ENCODE results near the gene MGMT. TPM values are rescaled to one million over a fixed set of nuclear protein-coding genes. Genes with fewer than 3 reads are reported as not detected.

MGMT gene
- total and polyA plus RNA-seq, 4 donors, result 9.9 to 39.6 (median 23.2) TPM

DNA sequence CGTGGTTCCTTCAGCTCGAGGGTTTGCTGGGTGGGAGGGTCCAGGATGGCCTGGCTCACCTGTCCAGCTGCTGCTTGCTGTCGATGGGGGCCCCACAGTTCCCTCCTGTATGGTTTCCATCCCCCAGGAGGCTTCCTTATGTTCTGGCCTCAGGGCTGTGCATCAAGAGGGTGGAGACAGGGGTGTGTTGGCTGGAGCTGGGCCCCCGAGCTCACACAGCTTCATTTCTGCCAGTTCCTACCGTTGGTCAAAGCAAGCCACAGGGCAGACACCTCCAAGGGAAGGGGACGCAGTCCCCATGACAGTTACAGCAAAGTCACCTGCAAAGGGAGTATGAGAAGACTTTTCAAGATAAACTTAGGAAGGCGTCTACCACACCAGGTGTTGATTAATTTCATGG is 340.2 kb downstream of the MGMT start:
- peaks cover 0 to 2% (median 0%) of the 10 kb centered on the region in 3 donors for H3K27me3 ChIP-seq (ENCODE audit: control insufficient read depth in 3 of 3, insufficient read depth in 3 of 3, low read length in 2 of 3)
- TF ChIP-seq, protein P1, sequence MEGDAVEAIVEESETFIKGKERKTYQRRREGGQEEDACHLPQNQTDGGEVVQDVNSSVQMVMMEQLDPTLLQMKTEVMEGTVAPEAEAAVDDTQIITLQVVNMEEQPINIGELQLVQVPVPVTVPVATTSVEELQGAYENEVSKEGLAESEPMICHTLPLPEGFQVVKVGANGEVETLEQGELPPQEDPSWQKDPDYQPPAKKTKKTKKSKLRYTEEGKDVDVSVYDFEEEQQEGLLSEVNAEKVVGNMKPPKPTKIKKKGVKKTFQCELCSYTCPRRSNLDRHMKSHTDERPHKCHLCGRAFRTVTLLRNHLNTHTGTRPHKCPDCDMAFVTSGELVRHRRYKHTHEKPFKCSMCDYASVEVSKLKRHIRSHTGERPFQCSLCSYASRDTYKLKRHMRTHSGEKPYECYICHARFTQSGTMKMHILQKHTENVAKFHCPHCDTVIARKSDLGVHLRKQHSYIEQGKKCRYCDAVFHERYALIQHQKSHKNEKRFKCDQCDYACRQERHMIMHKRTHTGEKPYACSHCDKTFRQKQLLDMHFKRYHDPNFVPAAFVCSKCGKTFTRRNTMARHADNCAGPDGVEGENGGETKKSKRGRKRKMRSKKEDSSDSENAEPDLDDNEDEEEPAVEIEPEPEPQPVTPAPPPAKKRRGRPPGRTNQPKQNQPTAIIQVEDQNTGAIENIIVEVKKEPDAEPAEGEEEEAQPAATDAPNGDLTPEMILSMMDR (IDR thresholded peaks at IDR 0.05; ENCODE audit: control extremely low read depth, extremely low read depth), result no peak

DNA sequence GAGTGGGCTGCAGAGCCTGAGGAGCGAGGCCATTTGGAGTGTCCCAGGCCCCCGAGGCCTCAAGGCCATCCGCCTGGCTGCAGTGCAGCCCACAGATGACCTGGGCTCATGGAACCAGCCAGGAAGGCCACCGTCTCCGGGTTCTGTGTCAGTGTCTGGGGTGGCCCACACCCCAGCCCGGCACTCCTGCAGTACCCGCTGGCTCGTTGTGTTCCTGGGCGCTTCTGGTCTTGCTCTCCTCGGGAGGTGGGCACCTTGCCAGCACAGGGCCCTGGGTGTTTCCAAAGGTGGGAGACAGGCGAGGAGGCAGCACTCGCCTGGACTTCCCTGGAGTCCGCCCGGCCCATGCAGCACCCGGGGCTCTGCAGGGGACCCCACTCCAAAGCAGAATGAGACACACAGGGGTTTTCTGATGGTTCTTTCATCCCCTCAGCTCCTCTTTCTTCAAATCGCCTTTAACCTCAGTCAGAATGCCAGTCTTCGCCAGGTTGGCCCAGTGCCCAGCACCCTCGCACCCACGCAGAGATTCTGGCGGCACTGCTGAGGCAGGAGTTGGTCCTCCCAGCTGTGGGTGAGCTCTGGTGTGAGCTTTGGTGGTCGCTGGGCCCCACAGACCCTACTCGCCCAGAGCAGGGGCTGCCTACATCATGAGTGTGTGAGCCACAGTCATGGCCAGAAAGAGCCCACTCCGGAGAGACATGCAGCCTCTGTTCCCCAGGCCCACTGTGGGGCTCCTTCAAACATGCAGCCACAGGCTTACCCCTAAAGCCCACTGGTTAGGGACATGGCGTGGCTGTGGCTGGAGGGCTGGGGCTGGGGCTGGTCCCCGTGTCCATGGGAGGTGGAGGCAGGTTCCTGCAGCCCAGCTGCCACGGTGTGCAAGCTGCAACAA is 341.3 kb downstream of the MGMT start:
- WGBS, 2 donors, result 80 to 88% methylated on average over 26 of the region's 26 CpGs
- Histone ChIP-seq H3K9ac (ENCODE audit: insufficient read depth in 1 of 2, low read length in 2 of 2) (no peak overlapping the region), H3K36me3 (ENCODE audit: control insufficient read depth in 4 of 4, insufficient read depth in 4 of 4, low read length in 4 of 4) (no peaks in the 10 kb centered on the region), H3K9me3 (ENCODE audit: control insufficient read depth in 4 of 4, insufficient read depth in 3 of 4, low read length in 3 of 4) (peaks cover 0 to 6% (median 0%) of the 10 kb centered on the region in 4 donors), H3K4me3 (no peak overlapping the region), H3K27me3 (ENCODE audit: control insufficient read depth in 3 of 3, insufficient read depth in 3 of 3, low read length in 2 of 3) (peaks cover 0 to 3% (median 0%) of the 10 kb centered on the region in 3 donors), H3K27ac (ENCODE audit: low read depth in 1 of 2, low read length in 1 of 2) (no peak overlapping the region), H3K4me1 (ENCODE audit: control insufficient read depth in 5 of 5, insufficient read depth in 5 of 5, low read length in 5 of 5) (no peaks in the 10 kb centered on the region)
- no peak for ATAC-seq (ENCODE audit: insufficient read depth, low FRiP score)
- no peak for DNase-seq
- TF ChIP-seq, protein P1 (IDR thresholded peaks at IDR 0.05; ENCODE audit: control extremely low read depth, extremely low read depth), result no peak

More for the DNA sequence above, 340.2 kb downstream of the MGMT start:
- no peaks in the 10 kb centered on the region for H3K4me1 ChIP-seq (ENCODE audit: control insufficient read depth in 5 of 5, insufficient read depth in 5 of 5, low read length in 5 of 5)
- H3K9ac ChIP-seq (ENCODE audit: insufficient read depth in 1 of 2, low read length in 2 of 2), result no peak overlapping the region
- H3K27ac ChIP-seq (ENCODE audit: low read depth in 1 of 2, low read length in 1 of 2), result no peak overlapping the region
- no peak overlapping the region for H3K4me3 ChIP-seq
- H3K9me3 ChIP-seq (ENCODE audit: control insufficient read depth in 4 of 4, insufficient read depth in 3 of 4, low read length in 3 of 4), result peaks cover 0 to 10% (median 0%) of the 10 kb centered on the region in 4 donors
- no peak for ATAC-seq (ENCODE audit: insufficient read depth, low FRiP score)
- H3K36me3 ChIP-seq (ENCODE audit: control insufficient read depth in 4 of 4, insufficient read depth in 4 of 4, low read length in 4 of 4), result no peaks in the 10 kb centered on the region
- DNase-seq, result no peak
- 80 to 86% methylated on average over 7 of the region's 7 CpGs for WGBS, 2 donors

DNA sequence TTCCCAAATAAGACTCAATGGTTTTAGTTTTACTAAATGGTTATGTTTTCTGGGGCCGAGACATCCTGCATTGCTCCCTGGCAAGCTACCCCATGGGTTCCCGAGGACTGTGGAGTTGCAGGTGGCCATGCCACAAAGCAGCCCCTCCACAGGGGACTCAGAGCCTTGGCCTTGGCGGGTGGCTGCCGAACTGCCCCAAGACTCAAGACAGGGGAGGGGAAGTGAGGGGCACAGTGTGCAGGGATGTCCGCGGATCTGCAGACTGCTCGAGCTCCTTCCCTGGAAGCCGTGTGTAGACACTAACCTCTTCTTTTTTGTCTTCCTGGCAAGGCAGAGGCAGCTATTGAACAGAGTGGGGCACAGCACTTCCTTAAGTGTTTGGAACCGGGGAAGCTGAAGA is 342.4 kb downstream of the MGMT start:
- Histone ChIP-seq H3K27ac (ENCODE audit: low read depth in 1 of 2, low read length in 1 of 2) (no peak overlapping the region), H3K4me1 (ENCODE audit: control insufficient read depth in 5 of 5, insufficient read depth in 5 of 5, low read length in 5 of 5) (no peaks in the 10 kb centered on the region), H3K9me3 (ENCODE audit: control insufficient read depth in 4 of 4, insufficient read depth in 3 of 4, low read length in 3 of 4) (peaks cover 0 to 10% (median under 1%) of the 10 kb centered on the region in 4 donors), H3K36me3 (ENCODE audit: control insufficient read depth in 4 of 4, insufficient read depth in 4 of 4, low read length in 4 of 4) (no peaks in the 10 kb centered on the region), H3K27me3 (ENCODE audit: control insufficient read depth in 3 of 3, insufficient read depth in 3 of 3, low read length in 2 of 3) (peaks cover 0 to 3% (median 0%) of the 10 kb centered on the region in 3 donors), H3K9ac (ENCODE audit: insufficient read depth in 1 of 2, low read length in 2 of 2) (no peak overlapping the region), H3K4me3 (no peak overlapping the region)
- no peak for DNase-seq
- 84 to 93% methylated on average over 9 of the region's 9 CpGs for WGBS, 2 donors
- TF ChIP-seq, protein P1 (IDR thresholded peaks at IDR 0.05; ENCODE audit: control extremely low read depth, extremely low read depth), result no peak
- ATAC-seq (ENCODE audit: insufficient read depth, low FRiP score), result no peak
